Immature natural killer cell (primary cell): ENCODE results near the gene ZNF467. TPM values are rescaled to one million over a fixed set of nuclear protein-coding genes. Genes with fewer than 3 reads are reported as not detected.

Source experiments
- DNase-seq, 3 donors: peaks; one replicate each; pipeline ENCODE4 v3.0.0; 2022; ENCODE audit warnings: mixed read lengths in 1 of 3
- H3K27ac Mint-ChIP-seq, 6 donors: one replicate each; pipeline ENCODE4 v1.8.0; 2020; ENCODE audit warnings: mixed read lengths in 6 of 6, mild to moderate bottlenecking in 5 of 6, inconsistent platforms in 4 of 6, moderate library complexity in 3 of 6
- H3K27me3 Mint-ChIP-seq, 3 donors: one replicate each; pipeline ENCODE4 v1.8.0; 2020 to 2021; ENCODE audit warnings: low read depth in 3 of 3, mild to moderate bottlenecking in 3 of 3, mixed read lengths in 3 of 3, moderate library complexity in 3 of 3, inconsistent platforms in 1 of 3
- H3K36me3 Mint-ChIP-seq, 3 donors: one replicate each; pipeline ENCODE4 v1.8.0; 2020; ENCODE audit warnings: mixed read lengths in 3 of 3, inconsistent platforms in 2 of 3, mild to moderate bottlenecking in 2 of 3
- H3K4me1 Mint-ChIP-seq, 2 donors: one replicate each; pipeline ENCODE4 v1.8.0; 2020; ENCODE audit warnings: inconsistent platforms in 2 of 2, mild to moderate bottlenecking in 2 of 2, mixed read lengths in 2 of 2, moderate library complexity in 1 of 2
- H3K4me3 Mint-ChIP-seq, 5 donors: one replicate each; pipeline ENCODE4 v1.8.0; 2020; ENCODE audit warnings: mild to moderate bottlenecking in 5 of 5, mixed read lengths in 5 of 5, inconsistent platforms in 3 of 5, moderate library complexity in 3 of 5
- H3K9me3 Mint-ChIP-seq, 6 donors: one replicate each; pipeline ENCODE4 v1.8.0; 2020; ENCODE audit warnings: mild to moderate bottlenecking in 6 of 6, mixed read lengths in 6 of 6, inconsistent platforms in 4 of 6, moderate library complexity in 3 of 6
- polyA plus RNA-seq, 3 donors: library from polyadenylated mRNA; unstranded; fragments of 300-500 nt; fragmentation: Illumina TruSeq; gene quantifications; one replicate each; pipeline ENCODE4 v1.2.3, GENCODE V29; 2021

The ZNF467 gene
- polyA plus RNA-seq, 3 donors from 2014 or later: 1.5 to 2.3 TPM; not detected in 1

GRCh38 chr7:149777551-149778326 lies 4.4 kb upstream of the ZNF467 start:
- Mint-ChIP-seq H3K27me3 (peaks cover 0 to 6% (median 5%) of the 10 kb centered on the region in 3 donors), H3K27ac (no peak overlapping the region), H3K4me1 (peaks cover 0 to 3% of the 10 kb centered on the region in 2 donors), H3K9me3 (no peaks in the 10 kb centered on the region), H3K36me3 (no peaks in the 10 kb centered on the region), H3K4me3 (no peak overlapping the region)
- no peak for DNase-seq

- Mint-ChIP-seq H3K4me3 (no peak overlapping the region), H3K27ac (no peak overlapping the region), H3K27me3 (peaks cover 0 to 6% (median 5%) of the 10 kb centered on the region in 3 donors), H3K9me3 (no peaks in the 10 kb centered on the region), H3K36me3 (no peaks in the 10 kb centered on the region), H3K4me1 (peaks cover 0 to 3% of the 10 kb centered on the region in 2 donors)
- DNase-seq: no peak
Observed at GRCh38 chr7:149776848-149777407, 3.5 kb upstream of the ZNF467 start.

- H3K27ac Mint-ChIP-seq: no peak overlapping the region
- peaks cover 0 to 3% of the 10 kb centered on the region in 2 donors for H3K4me1 Mint-ChIP-seq
- H3K9me3 Mint-ChIP-seq: no peaks in the 10 kb centered on the region
- H3K36me3 Mint-ChIP-seq: no peaks in the 10 kb centered on the region
- no peak for DNase-seq
- H3K27me3 Mint-ChIP-seq: peaks cover 0 to 6% (median 5%) of the 10 kb centered on the region in 3 donors
- H3K4me3 Mint-ChIP-seq: no peak overlapping the region
Observed at GRCh38 chr7:149776289-149776688, 2.9 kb upstream of the ZNF467 start.

GRCh38 chr7:149775176-149775556 lies 1.8 kb upstream of the ZNF467 start:
- no peak overlapping the region for H3K27ac Mint-ChIP-seq
- peaks cover 0 to 14% (median 10%) of the 10 kb centered on the region in 3 donors for H3K27me3 Mint-ChIP-seq
- no peak for DNase-seq
- H3K9me3 Mint-ChIP-seq: no peaks in the 10 kb centered on the region
- peaks cover 5 to 9% of the 10 kb centered on the region in 2 donors for H3K4me1 Mint-ChIP-seq
- no peaks in the 10 kb centered on the region for H3K36me3 Mint-ChIP-seq
- H3K4me3 Mint-ChIP-seq: peak overlapping the region; percentile 25 to 56 (median 42)

- peak overlapping the region; percentile 61 to 74 (median 63) for H3K4me3 Mint-ChIP-seq
- DNase-seq: no peak
- H3K9me3 Mint-ChIP-seq: no peaks in the 10 kb centered on the region
- peaks cover 5 to 9% of the 10 kb centered on the region in 2 donors for H3K4me1 Mint-ChIP-seq
- H3K36me3 Mint-ChIP-seq: no peaks in the 10 kb centered on the region
- no peak overlapping the region for H3K27ac Mint-ChIP-seq
- H3K27me3 Mint-ChIP-seq: peaks cover 0 to 14% (median 10%) of the 10 kb centered on the region in 3 donors
Observed at GRCh38 chr7:149774237-149775175, 1.1 kb upstream of the ZNF467 start.

GRCh38 chr7:149772956-149773434 lies 393 bp downstream of the ZNF467 start:
- Mint-ChIP-seq H3K4me3 (peak overlapping the region; percentile 73 to 88 (median 85)), H3K4me1 (peaks cover 5 to 9% of the 10 kb centered on the region in 2 donors), H3K27me3 (peaks cover 0 to 14% (median 10%) of the 10 kb centered on the region in 3 donors), H3K27ac (peak overlapping the region in 1 of 6 donors; percentile 22), H3K36me3 (peaks cover 0 to 6% (median 0%) of the 10 kb centered on the region in 3 donors), H3K9me3 (no peaks in the 10 kb centered on the region)
- peak; percentile 24 to 36 (median 32) for DNase-seq

GRCh38 chr7:149772241-149772955 lies 990 bp downstream of the ZNF467 start:
- Mint-ChIP-seq H3K36me3 (peaks cover 0 to 9% (median 0%) of the 10 kb centered on the region in 3 donors), H3K27me3 (peaks cover 0 to 14% (median 10%) of the 10 kb centered on the region in 3 donors), H3K9me3 (no peaks in the 10 kb centered on the region), H3K4me3 (peak overlapping the region in 4 of 5 donors; percentile 67 to 81 (median 75)), H3K27ac (no peak overlapping the region), H3K4me1 (peaks cover 5 to 9% of the 10 kb centered on the region in 2 donors)
- no peak for DNase-seq

GRCh38 chr7:149771720-149772240 lies 1.6 kb downstream of the ZNF467 start:
- Mint-ChIP-seq H3K36me3 (peaks cover 0 to 9% (median 0%) of the 10 kb centered on the region in 3 donors), H3K9me3 (no peaks in the 10 kb centered on the region), H3K4me1 (peaks cover 5 to 9% of the 10 kb centered on the region in 2 donors), H3K27ac (no peak overlapping the region), H3K27me3 (peaks cover 0 to 12% (median 10%) of the 10 kb centered on the region in 3 donors), H3K4me3 (peak overlapping the region; percentile 60 to 81 (median 74))
- DNase-seq: peak; percentile 79 to 85 (median 83)

GRCh38 chr7:149770728-149771636 lies 2.4 kb downstream of the ZNF467 start:
- Mint-ChIP-seq H3K9me3 (no peaks in the 10 kb centered on the region), H3K4me1 (peaks cover 5 to 9% of the 10 kb centered on the region in 2 donors), H3K4me3 (peak overlapping the region; percentile 59 to 81 (median 70)), H3K36me3 (peaks cover 0 to 13% (median 0%) of the 10 kb centered on the region in 3 donors), H3K27ac (peak overlapping the region in 3 of 6 donors; percentile 16 to 39 (median 24)), H3K27me3 (peaks cover 0 to 12% (median 10%) of the 10 kb centered on the region in 3 donors)
- no peak for DNase-seq

GRCh38 chr7:149769915-149770314 lies 3.5 kb downstream of the ZNF467 start:
- peaks cover 5 to 7% of the 10 kb centered on the region in 2 donors for H3K4me1 Mint-ChIP-seq
- no peaks in the 10 kb centered on the region for H3K9me3 Mint-ChIP-seq
- H3K36me3 Mint-ChIP-seq: peaks cover 0 to 13% (median 0%) of the 10 kb centered on the region in 3 donors
- H3K27me3 Mint-ChIP-seq: peaks cover 0 to 12% (median 6%) of the 10 kb centered on the region in 3 donors
- peak overlapping the region in 2 of 5 donors; percentile 14 to 18 for H3K4me3 Mint-ChIP-seq
- DNase-seq: no peak
- peak overlapping the region in 1 of 6 donors; percentile 33 for H3K27ac Mint-ChIP-seq

GRCh38 chr7:149768931-149769330 lies 4.5 kb downstream of the ZNF467 start:
- Mint-ChIP-seq H3K27ac (no peak overlapping the region), H3K27me3 (peaks cover 0 to 8% (median 5%) of the 10 kb centered on the region in 3 donors), H3K36me3 (peaks cover 0 to 13% (median 0%) of the 10 kb centered on the region in 3 donors), H3K4me3 (no peak overlapping the region), H3K9me3 (no peaks in the 10 kb centered on the region), H3K4me1 (peaks cover 5% of the 10 kb centered on the region in 2 donors)
- no peak for DNase-seq

- DNase-seq: no peak
- no peak overlapping the region for H3K4me3 Mint-ChIP-seq
- H3K27ac Mint-ChIP-seq: no peak overlapping the region
- peaks cover 0 to 13% (median 0%) of the 10 kb centered on the region in 3 donors for H3K36me3 Mint-ChIP-seq
- no peaks in the 10 kb centered on the region for H3K9me3 Mint-ChIP-seq
- H3K4me1 Mint-ChIP-seq: peaks cover 5% of the 10 kb centered on the region in 2 donors
- peaks cover 0 to 8% (median 5%) of the 10 kb centered on the region in 3 donors for H3K27me3 Mint-ChIP-seq
Observed at GRCh38 chr7:149767068-149767467, 6.3 kb downstream of the ZNF467 start.
